Astrocyte of the spinal cord (primary cell): Measurements from ENCODE around the gene FBL.
A peak's percentile ranks its signal among the peaks of the same experiment; 100 is the strongest.

Experiments used
- DNase-seq: peaks from one replicate; pipeline ENCODE4 v3.0.0; 2011; ENCODE audit warnings: low read depth, low spot score
- H3K4me3 ChIP-seq: 2 replicates; pipeline ENCODE4 v1.5.1; 2011; ENCODE audit warnings: low read depth, mild to moderate bottlenecking, low read length, moderate library complexity
- in situ Hi-C: cut with HindIII; loops from 2 replicates; pipeline ENCODE4 v1.10.0; 2017; ENCODE audit warnings: low sequenced_read_pairs
- TF ChIP-seq, protein P1 (sequence below): IDR thresholded peaks from 2 replicates; pipeline ENCODE4 v1.5.1; 2012; ENCODE audit warnings: low read depth, mild to moderate bottlenecking, low read length, inconsistent platforms

Gene FBL

DNA sequence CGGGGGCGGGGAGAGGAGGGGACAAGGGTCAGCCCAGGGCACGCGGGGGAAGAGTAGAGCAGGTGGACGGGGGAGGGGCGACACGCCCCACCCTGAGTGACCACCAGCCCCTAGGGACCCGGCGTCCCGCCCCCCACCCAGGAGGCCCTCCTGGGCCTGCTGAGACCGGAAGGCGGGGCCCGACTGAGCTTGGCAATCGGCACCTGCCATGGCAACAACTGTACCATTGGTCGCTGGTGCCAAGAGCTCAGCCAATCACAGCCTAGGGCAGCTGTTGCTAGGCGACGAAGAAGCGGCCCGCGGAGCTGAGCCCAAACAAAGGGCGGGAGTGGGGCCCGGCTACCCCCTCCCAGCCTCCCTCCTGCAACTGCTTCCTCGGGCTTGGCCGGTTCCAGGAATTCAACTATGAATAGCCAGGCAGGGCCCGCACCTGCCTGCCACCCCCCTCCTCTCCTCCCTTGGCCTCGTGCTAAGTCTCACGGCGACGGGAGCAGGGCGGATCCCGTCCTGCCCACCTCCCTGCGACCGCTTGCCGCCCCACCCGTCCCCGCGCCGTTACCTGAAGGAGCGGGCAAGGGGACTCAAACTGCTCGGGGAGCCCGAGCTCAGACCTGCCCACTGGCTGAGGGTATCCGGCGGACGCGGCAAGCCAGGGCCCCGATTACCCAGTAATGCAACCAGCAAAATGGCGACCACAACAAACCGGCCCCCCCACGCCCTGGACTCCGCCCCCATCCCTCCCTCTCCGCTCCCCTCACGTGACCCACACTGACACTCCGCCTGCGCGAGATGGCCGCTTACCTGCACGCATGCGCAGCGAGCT lies 12.5 kb downstream of the FBL start, which contains the start of gene DYRK1B:
Gene DYRK1B, minus strand, starts transcription at position 699 of the 823 bp plus-strand sequence. CDS start 2,295 bp downstream, outside the sequence.
- TF ChIP-seq, protein P1, sequence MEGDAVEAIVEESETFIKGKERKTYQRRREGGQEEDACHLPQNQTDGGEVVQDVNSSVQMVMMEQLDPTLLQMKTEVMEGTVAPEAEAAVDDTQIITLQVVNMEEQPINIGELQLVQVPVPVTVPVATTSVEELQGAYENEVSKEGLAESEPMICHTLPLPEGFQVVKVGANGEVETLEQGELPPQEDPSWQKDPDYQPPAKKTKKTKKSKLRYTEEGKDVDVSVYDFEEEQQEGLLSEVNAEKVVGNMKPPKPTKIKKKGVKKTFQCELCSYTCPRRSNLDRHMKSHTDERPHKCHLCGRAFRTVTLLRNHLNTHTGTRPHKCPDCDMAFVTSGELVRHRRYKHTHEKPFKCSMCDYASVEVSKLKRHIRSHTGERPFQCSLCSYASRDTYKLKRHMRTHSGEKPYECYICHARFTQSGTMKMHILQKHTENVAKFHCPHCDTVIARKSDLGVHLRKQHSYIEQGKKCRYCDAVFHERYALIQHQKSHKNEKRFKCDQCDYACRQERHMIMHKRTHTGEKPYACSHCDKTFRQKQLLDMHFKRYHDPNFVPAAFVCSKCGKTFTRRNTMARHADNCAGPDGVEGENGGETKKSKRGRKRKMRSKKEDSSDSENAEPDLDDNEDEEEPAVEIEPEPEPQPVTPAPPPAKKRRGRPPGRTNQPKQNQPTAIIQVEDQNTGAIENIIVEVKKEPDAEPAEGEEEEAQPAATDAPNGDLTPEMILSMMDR: no peak
- peak within 1 kb of the TSS; percentile 94 for H3K4me3 ChIP-seq
- in situ Hi-C loops: no loop called here
- peak; percentile 97 for DNase-seq

- in situ Hi-C loops: no loop called here
- no peak for DNase-seq
- TF ChIP-seq, protein P1: no peak
- peak overlapping the region; percentile 94 for H3K4me3 ChIP-seq
These were observed 13.1 kb downstream of the FBL start for GRCh38 chr19:39833160-39833463.

DNA sequence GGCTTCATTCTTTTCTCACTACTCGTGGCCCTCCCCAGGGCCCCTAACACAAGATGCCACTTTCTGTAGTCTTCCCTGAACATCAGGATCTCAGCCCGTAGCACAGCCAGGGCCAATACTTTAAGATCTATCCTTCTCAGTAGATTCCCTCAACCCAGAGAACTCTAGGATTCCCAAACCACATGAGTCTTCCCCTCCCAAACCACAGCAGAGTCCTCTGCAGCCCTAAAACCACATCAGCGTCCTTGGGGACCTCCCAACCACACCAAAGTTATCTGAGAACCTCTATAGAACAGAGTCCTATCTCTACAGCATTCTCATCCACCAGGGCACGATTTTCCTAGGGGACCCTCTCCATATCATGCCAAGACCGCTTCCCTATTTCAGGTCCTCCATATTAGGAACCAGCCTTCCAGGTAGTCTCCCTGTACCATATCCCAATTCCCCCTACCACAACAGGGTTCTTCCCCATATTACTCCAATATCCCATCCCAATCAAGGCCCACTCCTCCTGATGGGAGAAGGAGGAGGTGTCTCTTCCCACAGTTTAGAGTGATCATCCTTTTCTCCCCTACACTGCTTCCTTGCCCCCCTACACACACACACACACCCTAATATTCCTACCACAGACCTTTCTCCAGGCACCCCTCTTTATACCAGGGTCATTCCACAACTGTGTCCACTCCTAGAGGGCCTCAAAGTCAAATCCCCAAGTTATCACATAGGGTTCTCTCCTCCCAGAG lies 13.7 kb downstream of the FBL start:
- peak overlapping the region; percentile 94 for H3K4me3 ChIP-seq
- in situ Hi-C loops: no loop called here
- TF ChIP-seq, protein P1: no peak
- DNase-seq: no peak

- TF ChIP-seq, protein P1: no peak
- in situ Hi-C loops: no loop called here
- no peak for DNase-seq
- H3K4me3 ChIP-seq: no peak overlapping the region
These were observed 14.5 kb downstream of the FBL start for GRCh38 chr19:39831679-39832078.

DNA sequence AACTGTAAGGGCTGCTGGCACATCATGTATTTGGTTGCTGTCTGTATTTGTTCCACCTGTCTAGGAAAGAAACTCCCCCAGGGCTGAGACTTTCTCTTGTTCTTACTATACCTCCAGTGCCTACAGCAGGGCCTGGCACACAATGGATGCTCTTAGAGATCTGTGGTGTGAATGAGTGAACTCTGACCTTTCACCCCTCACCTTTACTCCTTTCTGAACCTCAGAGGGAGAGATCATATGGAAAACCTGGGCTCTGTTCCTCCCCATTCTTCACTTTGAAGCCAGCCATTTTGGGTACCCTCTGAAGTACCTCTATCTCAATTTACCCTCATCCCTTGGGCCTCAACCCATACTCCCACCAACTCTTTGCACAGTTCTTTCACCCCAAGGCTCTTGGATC lies 15.3 kb downstream of the FBL start:
- DNase-seq: no peak
- H3K4me3 ChIP-seq: no peak overlapping the region
- in situ Hi-C loops: no loop called here
- TF ChIP-seq, protein P1: no peak

DNA sequence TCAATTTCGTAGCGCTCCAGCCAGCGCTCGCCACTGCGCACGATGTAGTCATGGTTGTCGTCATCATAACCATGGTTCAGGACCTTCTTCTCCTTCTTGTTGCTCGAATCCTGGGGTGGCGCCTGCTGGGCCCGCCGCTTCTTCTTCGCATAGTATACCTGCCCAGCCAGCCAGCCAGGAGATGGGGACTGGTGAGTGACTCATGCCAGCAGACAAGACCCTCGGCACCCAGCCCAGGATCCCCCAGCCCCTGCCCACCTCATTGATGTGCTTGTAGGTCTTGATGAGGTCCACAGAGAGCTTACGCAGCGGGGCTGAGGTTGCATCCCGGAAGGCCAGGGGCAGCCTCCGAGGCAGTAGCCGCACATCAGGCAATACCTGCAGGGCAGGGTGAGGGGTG lies 15.8 kb downstream of the FBL start:
- TF ChIP-seq, protein P1: no peak
- no peak for DNase-seq
- H3K4me3 ChIP-seq: no peak overlapping the region
- in situ Hi-C loops: no loop called here
